Endothelial cell of umbilical vein (primary cell): ENCODE results near the gene MEIOSIN. TPM values are rescaled to one million over a fixed set of nuclear protein-coding genes. Genes with fewer than 3 reads are reported as not detected.

ENCODE experiments used
- BruUV-seq: library from RNA; stranded (reverse); fragments of 400-500 nt; replicated peaks from 2 replicates; lab custom pipeline; 2021; lab: Mats Ljungman, UMichigan
- CTCF ChIA-PET: fragments of 300-600, 350-600 bp; sonication (Branson Sonifier 250); formaldehyde crosslinking; loops from one replicate; lab custom pipeline; 2021; ENCODE audit warnings: antibody characterized with exemption, inconsistent platforms; lab: Charles Lee
- POLR2A ChIA-PET: fragments of 300-600, 350-600 bp; sonication (Branson Sonifier 250); formaldehyde crosslinking; loops from one replicate; lab custom pipeline; 2021; ENCODE audit warnings: antibody characterized with exemption, inconsistent platforms; lab: Charles Lee
- DNase-seq: peaks from one replicate; pipeline ENCODE4 v3.0.0-alpha.2; 2011; ENCODE audit warnings: low read depth, low spot score
- FAIRE-seq: peaks from 2 replicates; lab custom pipeline; 2011; peaks lifted over from hg19 to GRCh38; lab: Jason Lieb, UNC
- H2AFZ ChIP-seq: 2 replicates; pipeline ENCODE4 v1.6.0; 2012; ENCODE audit warnings: low read depth, low read length, control low read depth, inconsistent platforms
- H3K27ac ChIP-seq: 2 replicates; pipeline ENCODE4 v1.5.1; 2011; ENCODE audit warnings: low read depth, mild to moderate bottlenecking, control low read depth, low read length, moderate library complexity; ENCODE audit not compliant: insufficient read depth
- H3K27me3 ChIP-seq, 2 experiments: 2 replicates each; pipeline versions ENCODE4 v1.6.0 to v1.6.1; 2011; ENCODE audit warnings: low read length in 2 of 2, mixed read lengths in 1 of 2; ENCODE audit not compliant: control insufficient read depth in 2 of 2, insufficient read depth in 2 of 2
- H3K36me3 ChIP-seq, 2 experiments: 2 replicates in 1 of 2; 3 replicates in 1 of 2; pipeline ENCODE4 v1.5.1; 2011; ENCODE audit warnings: low read length in 2 of 2, mild to moderate bottlenecking in 1 of 2, moderate library complexity in 1 of 2; ENCODE audit not compliant: control insufficient read depth in 2 of 2, insufficient read depth in 2 of 2; ENCODE audit errors: extremely low read depth in 1 of 2
- H3K4me1 ChIP-seq: 3 replicates; pipeline ENCODE4 v1.5.1; 2011; ENCODE audit warnings: mild to moderate bottlenecking, low read length; ENCODE audit not compliant: control insufficient read depth, insufficient read depth; ENCODE audit errors: extremely low read depth
- H3K4me2 ChIP-seq: 2 replicates; pipeline ENCODE4 v1.6.1; 2011; ENCODE audit warnings: low read length, control low read depth, mixed read lengths; ENCODE audit not compliant: insufficient read depth
- H3K4me3 ChIP-seq, 3 experiments: fragments of 200-600 bp in 1 of 3; sonication (generic), shearing (Covaris generic) in 1 of 3; replicated peaks in 1 of 3; 2 replicates each; pipeline ENCODE4 v1.5.1; 2011 to 2016; ENCODE audit warnings: control low read depth in 3 of 3, low read length in 3 of 3, mild to moderate bottlenecking in 2 of 3, inconsistent platforms in 1 of 3, low read depth in 1 of 3, moderate library complexity in 1 of 3; ENCODE audit not compliant: insufficient read depth in 1 of 3
- H3K79me2 ChIP-seq: 2 replicates; pipeline ENCODE4 v1.6.0; 2012; ENCODE audit warnings: low read length, inconsistent platforms; ENCODE audit not compliant: control insufficient read depth, insufficient read depth
- H3K9ac ChIP-seq: replicated peaks from 2 replicates; pipeline ENCODE3; 2011; ENCODE audit warnings: low read length, control low read depth; ENCODE audit not compliant: insufficient read depth; ENCODE audit errors: extremely low read depth
- H3K9me1 ChIP-seq: replicated peaks from 3 replicates; pipeline ENCODE4 v1.6.0; 2011; ENCODE audit warnings: mild to moderate bottlenecking, low read length; ENCODE audit not compliant: control insufficient read depth, insufficient read depth; ENCODE audit errors: extremely low read depth
- H3K9me3 ChIP-seq: replicated peaks from 2 replicates; pipeline ENCODE4 v1.5.1; 2012; ENCODE audit warnings: low read length, inconsistent platforms; ENCODE audit not compliant: control insufficient read depth, insufficient read depth
- H4K20me1 ChIP-seq: replicated peaks from 2 replicates; pipeline ENCODE3; 2011; ENCODE audit warnings: mild to moderate bottlenecking, low read length; ENCODE audit not compliant: control insufficient read depth, insufficient read depth; ENCODE audit errors: extremely low read depth
- EZH2 ChIP-seq: IDR thresholded peaks from 2 replicates; pipeline ENCODE4 v1.6.1; 2012; ENCODE audit warnings: borderline replicate concordance, low read depth, mild to moderate bottlenecking, moderate library complexity, low read length, inconsistent platforms; ENCODE audit not compliant: severe bottlenecking
- FOS ChIP-seq: IDR thresholded peaks from 2 replicates; pipeline ENCODE4 v1.6.1; 2011; ENCODE audit warnings: mild to moderate bottlenecking, low read length, moderate library complexity, borderline replicate concordance; ENCODE audit not compliant: insufficient read depth
- GATA2 ChIP-seq: IDR thresholded peaks from 2 replicates; pipeline ENCODE4 v1.7.0; 2011; ENCODE audit warnings: low read depth, mild to moderate bottlenecking, moderate library complexity, mixed read lengths, low read length; ENCODE audit not compliant: insufficient read length, insufficient read depth
- JUN ChIP-seq: IDR thresholded peaks from 2 replicates; pipeline ENCODE4 v1.6.1; 2011; ENCODE audit warnings: borderline replicate concordance, low read depth; ENCODE audit not compliant: insufficient read length, insufficient read depth
- MYC ChIP-seq: IDR thresholded peaks from one replicate; pipeline ENCODE4 v1.6.1; 2011; ENCODE audit warnings: mild to moderate bottlenecking, low read depth, low read length
- POLR2A ChIP-seq: IDR thresholded peaks from 2 replicates; pipeline ENCODE4 v1.6.1; 2012; ENCODE audit warnings: low read depth, mild to moderate bottlenecking, control low read depth, low read length
- POLR2AphosphoS5 ChIP-seq: IDR thresholded peaks from 2 replicates; pipeline ENCODE4 v1.6.1; 2012; ENCODE audit warnings: low read depth, mild to moderate bottlenecking, control low read depth, low read length, moderate library complexity; ENCODE audit not compliant: insufficient read depth
- dilution Hi-C: fragments of 300-500 bp; cut with MboI; formaldehyde crosslinking; loops from one replicate; pipeline ENCODE4 v1.15.0; 2019; ENCODE audit warnings: low sequenced_read_pairs; ENCODE audit not compliant: extremely low pct_ligation_motif_present
- intact Hi-C: fragments of 100-400 bp; cut with micrococcal nuclease; formaldehyde crosslinking; loops from one replicate; pipeline ENCODE4 v1.10.0; 2022
- polyA plus RNA-seq, 4 experiments: library from polyadenylated mRNA; depleted of rRNA in 3 of 4; stranded (reverse) in 3 of 4; unstranded in 1 of 4; fragments of >200 nt; gene quantifications; 2 replicates each; pipeline versions ENCODE4 v1.2.1 to v1.2.3, GENCODE V29; 2011 to 2012; ENCODE audit warnings: missing spikeins in 1 of 4
- total RNA-seq: library from RNA; stranded (reverse); gene quantifications from 2 replicates; pipeline ENCODE4 v1.2.3, GENCODE V29; 2021
- TF ChIP-seq, protein P1 (sequence below): IDR thresholded peaks from 2 replicates; pipeline ENCODE4 v1.6.1; 2011; ENCODE audit not compliant: insufficient read depth, insufficient read length
- TF ChIP-seq, protein P2 (sequence below), 2 donors: IDR thresholded peaks; 1 replicate in 1 of 2; 2 replicates in 1 of 2; pipeline ENCODE4 v1.5.1; 2011; ENCODE audit warnings: low read length in 2 of 2, mild to moderate bottlenecking in 2 of 2, moderate library complexity in 2 of 2, control low read depth in 1 of 2, inconsistent platforms in 1 of 2, low read depth in 1 of 2; ENCODE audit not compliant: insufficient read depth in 1 of 2; ENCODE audit errors: extremely low read depth in 1 of 2

MEIOSIN gene
- total and polyA plus RNA-seq, 2 donors (not counting 3 experiments of a cell fraction or from before 2014, with no cell fraction given) = not detected

DNA sequence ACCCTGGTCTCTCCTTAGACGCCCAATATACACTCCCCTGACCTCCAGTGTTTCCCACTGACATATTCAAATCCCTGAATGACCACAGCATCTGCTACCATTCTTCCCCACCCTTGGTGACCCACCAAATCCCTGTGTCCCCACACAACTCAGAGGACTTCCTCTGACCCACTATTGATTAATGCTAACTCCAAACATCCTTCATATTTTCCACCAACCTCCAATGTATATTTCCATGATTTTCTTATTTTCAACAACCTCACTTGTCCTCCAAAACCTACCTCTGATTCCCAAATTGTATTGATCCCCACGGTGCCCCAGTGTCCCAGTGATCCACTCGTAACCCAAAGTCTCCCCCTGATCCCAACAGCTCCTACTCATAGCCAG is 59.9 kb downstream of the MEIOSIN start:
- intact Hi-C loops (loop anchor here (1.0 kb wide), 1 partner anchor 101 kb away; the partner anchor contains the start of gene QPCTL), dilution Hi-C loops (no loop called here)
- DNase-seq (no peak), FAIRE-seq (no peak)
- Histone ChIP-seq H3K27ac (peak overlapping the region; percentile 4), H3K27me3 (no peaks in the 10 kb centered on the region), H2AFZ (no peak overlapping the region), H3K9me3 (no peaks in the 10 kb centered on the region), H3K4me3 (peak overlapping the region in 1 of 3 experiments; percentile 21), H3K9me1 (no peaks in the 10 kb centered on the region), H3K4me2 (no peak overlapping the region), H3K36me3 (peaks cover 6 to 13% of the 10 kb centered on the region in 2 experiments), H4K20me1 (no peaks in the 10 kb centered on the region), H3K4me1 (peaks cover 16% of the 10 kb centered on the region), H3K79me2 (peaks cover 18% of the 10 kb centered on the region), H3K9ac (no peak overlapping the region)
- BruUV-seq = no TSS peak
- ChIA-PET CTCF (interaction anchor here (0.7 to 2.3 kb wide), 7 partner anchors 12 to 76 kb away, joined by 3 to 29 read pairs (median 3); partner anchors contain the start of gene SIX5), POLR2A (interaction anchor here (0.6 to 1.3 kb wide), 3 partner anchors 22 to 63 kb away, joined by 3 to 7 read pairs (median 6); partner anchors contain the start of genes FBXO46 and SIX5)
- TF ChIP-seq POLR2AphosphoS5 (no peak), GATA2 (no peak), EZH2 (no peak), POLR2A (no peak), MYC (no peak), JUN (no peak), FOS (no peak)
- TF ChIP-seq, protein P1, sequence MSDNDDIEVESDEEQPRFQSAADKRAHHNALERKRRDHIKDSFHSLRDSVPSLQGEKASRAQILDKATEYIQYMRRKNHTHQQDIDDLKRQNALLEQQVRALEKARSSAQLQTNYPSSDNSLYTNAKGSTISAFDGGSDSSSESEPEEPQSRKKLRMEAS = no peak
- TF ChIP-seq, protein P2, sequence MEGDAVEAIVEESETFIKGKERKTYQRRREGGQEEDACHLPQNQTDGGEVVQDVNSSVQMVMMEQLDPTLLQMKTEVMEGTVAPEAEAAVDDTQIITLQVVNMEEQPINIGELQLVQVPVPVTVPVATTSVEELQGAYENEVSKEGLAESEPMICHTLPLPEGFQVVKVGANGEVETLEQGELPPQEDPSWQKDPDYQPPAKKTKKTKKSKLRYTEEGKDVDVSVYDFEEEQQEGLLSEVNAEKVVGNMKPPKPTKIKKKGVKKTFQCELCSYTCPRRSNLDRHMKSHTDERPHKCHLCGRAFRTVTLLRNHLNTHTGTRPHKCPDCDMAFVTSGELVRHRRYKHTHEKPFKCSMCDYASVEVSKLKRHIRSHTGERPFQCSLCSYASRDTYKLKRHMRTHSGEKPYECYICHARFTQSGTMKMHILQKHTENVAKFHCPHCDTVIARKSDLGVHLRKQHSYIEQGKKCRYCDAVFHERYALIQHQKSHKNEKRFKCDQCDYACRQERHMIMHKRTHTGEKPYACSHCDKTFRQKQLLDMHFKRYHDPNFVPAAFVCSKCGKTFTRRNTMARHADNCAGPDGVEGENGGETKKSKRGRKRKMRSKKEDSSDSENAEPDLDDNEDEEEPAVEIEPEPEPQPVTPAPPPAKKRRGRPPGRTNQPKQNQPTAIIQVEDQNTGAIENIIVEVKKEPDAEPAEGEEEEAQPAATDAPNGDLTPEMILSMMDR (IDR thresholded peaks at IDR 0.05; ENCODE audit: extremely low read depth in 1 of 2, insufficient read depth in 1 of 2, low read depth in 1 of 2, low read length in 2 of 2) = no peak
